Upper lobe of left lung (tissue), 6 donors: Measurements from ENCODE around the gene TMEM74B. TPM values are rescaled to one million over a fixed set of nuclear protein-coding genes. Genes with fewer than 3 reads are reported as not detected.
"Not testable (repeated sequence)": the region's sequence is repeated elsewhere in the genome, so short reads cannot be mapped to it uniquely, and the experiment has no call there.

ENCODE experiments used
- ATAC-seq, 2 donors: fragments of 200-7000 bp; cut with Tn5 transposase; one replicate each; pipeline ENCODE4 v1.9.1; 2022; ENCODE audit warnings: mild to moderate bottlenecking in 2 of 2, moderate library complexity in 2 of 2; ENCODE audit not compliant: low FRiP score in 2 of 2
- DNase-seq, 2 donors: peaks; one replicate each; pipeline ENCODE4 v3.0.0-alpha.2; 2019 to 2020
- H3K27ac ChIP-seq, 4 donors: fragments of 200-600 bp; sonication (generic); one replicate each; pipeline ENCODE4 v1.5.1; 2016 to 2019
- H3K27me3 ChIP-seq, 4 donors: fragments of 200-600 bp; sonication (generic); one replicate each; pipeline ENCODE4 v1.5.1; 2017 to 2019
- H3K36me3 ChIP-seq, 4 donors: fragments of 200-600 bp; sonication (generic); one replicate each; pipeline ENCODE4 v1.5.1; 2016 to 2019
- H3K4me1 ChIP-seq, 4 donors: fragments of 200-600 bp; sonication (generic); one replicate each; pipeline ENCODE4 v1.5.1; 2018 to 2019
- H3K4me3 ChIP-seq, 4 donors: fragments of 200-600 bp; sonication (generic); one replicate each; pipeline ENCODE4 v1.5.1; 2017 to 2019; ENCODE audit warnings: mild to moderate bottlenecking in 2 of 4, moderate library complexity in 1 of 4
- H3K9me3 ChIP-seq, 4 donors: fragments of 200-600 bp; sonication (generic); one replicate each; pipeline ENCODE4 v1.5.1; 2018 to 2019
- CTCF ChIP-seq, 6 experiments: fragments of 450-650 bp in 4 of 6; fragments of 200-600 bp in 2 of 6; sonication (generic) in 2 of 6; IDR thresholded peaks; one replicate each; pipeline ENCODE4 v1.5.1; 2016 to 2019; ENCODE audit warnings: antibody characterized with exemption in 6 of 6
- EP300 ChIP-seq, 4 donors: sonication (generic); formaldehyde crosslinking; IDR thresholded peaks; one replicate each; pipeline ENCODE4 v1.5.1; 2017; ENCODE audit warnings: antibody characterized with exemption in 4 of 4, control low read depth in 2 of 4
- POLR2A ChIP-seq, 4 donors: fragments of 450-650 bp; IDR thresholded peaks; one replicate each; pipeline ENCODE4 v1.5.1; 2016 to 2017; ENCODE audit warnings: antibody characterized with exemption in 4 of 4, mild to moderate bottlenecking in 2 of 4
- POLR2AphosphoS5 ChIP-seq, 2 donors: sonication (generic); formaldehyde crosslinking; IDR thresholded peaks; one replicate each; pipeline ENCODE4 v1.5.1; 2017; ENCODE audit warnings: antibody characterized with exemption in 2 of 2
- WGBS, 2 donors: methylation state at CpG; one replicate each; pipeline ENCODE4 v1.1.5; 2017 to 2018; 5-methylcytosine and 5-hydroxymethylcytosine counted together
- total RNA-seq, 6 donors: library from RNA; depleted of rRNA in 4 of 6; stranded (reverse); fragments of >200 nt in 4 of 6; gene quantifications; one replicate each; pipeline versions ENCODE4 v1.1.0 to v1.2.1, GENCODE V29; 2016 to 2021
- donor health status: DM: no; HTN: no; CAD: no; lungs with moderate emphysema.
- donor health status: DM: no; HTN: yes; CAD: no; lungs with severe emphysema.

The TMEM74B gene
- total RNA-seq, 6 donors from 2014 or later = 9.3 to 85.9 (median 11.5) TPM

- 100% methylated on average over 1 of the region's 1 CpG for WGBS, 2 donors
- Histone ChIP-seq H3K27ac (no peak overlapping the region), H3K4me1 (no peaks in the 10 kb centered on the region), H3K27me3 (no peaks in the 10 kb centered on the region), H3K9me3 (peaks cover 0 to 3% (median 0%) of the 10 kb centered on the region in 4 donors), H3K36me3 (peaks cover 0 to 57% (median 8%) of the 10 kb centered on the region in 4 donors), H3K4me3 (no peak overlapping the region)
- no peak for ATAC-seq
- no peak for DNase-seq
- no peak for TF ChIP-seq POLR2AphosphoS5 (IDR thresholded peaks at IDR 0.05)
- TF ChIP-seq CTCF (IDR thresholded peaks at IDR 0.05) = no peak
- TF ChIP-seq EP300 (IDR thresholded peaks at IDR 0.05) = no peak
- TF ChIP-seq POLR2A (IDR thresholded peaks at IDR 0.05) = no peak
These were observed 30.1 kb downstream of the TMEM74B start for GRCh38 chr20:1154691-1155090.

GRCh38 chr20:1154226-1154625, 30.6 kb downstream of the TMEM74B start:
- TF ChIP-seq POLR2A (IDR thresholded peaks at IDR 0.05) = no peak
- no peak for TF ChIP-seq EP300 (IDR thresholded peaks at IDR 0.05)
- no peak for TF ChIP-seq POLR2AphosphoS5 (IDR thresholded peaks at IDR 0.05)
- TF ChIP-seq CTCF (IDR thresholded peaks at IDR 0.05) = no peak
- ATAC-seq (no peak), DNase-seq (no peak)
- H3K4me3 ChIP-seq = no peak overlapping the region
- H3K9me3 ChIP-seq = peaks cover 0 to 3% (median 0%) of the 10 kb centered on the region in 4 donors
- H3K36me3 ChIP-seq = peaks cover 0 to 59% (median 8%) of the 10 kb centered on the region in 4 donors
- H3K27ac ChIP-seq = no peak overlapping the region
- H3K4me1 ChIP-seq = no peaks in the 10 kb centered on the region
- no peaks in the 10 kb centered on the region for H3K27me3 ChIP-seq

GRCh38 chr20:1150968-1151367, 33.8 kb downstream of the TMEM74B start:
- WGBS, 2 donors = 97 to 100% methylated on average over 1 of the region's 1 CpG
- Histone ChIP-seq H3K4me3 (no peak overlapping the region), H3K4me1 (no peaks in the 10 kb centered on the region), H3K9me3 (no peaks in the 10 kb centered on the region), H3K27ac (no peak overlapping the region), H3K36me3 (peaks cover 5 to 65% (median 18%) of the 10 kb centered on the region in 4 donors), H3K27me3 (no peaks in the 10 kb centered on the region)
- DNase-seq (no peak), ATAC-seq (no peak)
- TF ChIP-seq POLR2AphosphoS5 (IDR thresholded peaks at IDR 0.05) (no peak), CTCF (IDR thresholded peaks at IDR 0.05) (no peak), POLR2A (IDR thresholded peaks at IDR 0.05) (no peak), EP300 (IDR thresholded peaks at IDR 0.05) (no peak)

- Histone ChIP-seq H3K27me3 (no peaks in the 10 kb centered on the region), H3K9me3 (no peaks in the 10 kb centered on the region), H3K4me1 (no peaks in the 10 kb centered on the region), H3K27ac (no peak overlapping the region), H3K36me3 (peaks cover 0 to 69% (median 20%) of the 10 kb centered on the region in 4 donors), H3K4me3 (no peak overlapping the region)
- TF ChIP-seq CTCF (IDR thresholded peaks at IDR 0.05) (no peak), EP300 (IDR thresholded peaks at IDR 0.05) (no peak), POLR2A (IDR thresholded peaks at IDR 0.05) (no peak), POLR2AphosphoS5 (IDR thresholded peaks at IDR 0.05) (no peak)
- no peak for DNase-seq
- 69 to 83% methylated on average over 4 of the region's 4 CpGs for WGBS, 2 donors
- ATAC-seq = no peak
These were observed 34.6 kb downstream of the TMEM74B start for GRCh38 chr20:1150218-1150617.

GRCh38 chr20:1149812-1150211, 35.0 kb downstream of the TMEM74B start:
- peaks cover 0 to 69% (median 20%) of the 10 kb centered on the region in 4 donors for H3K36me3 ChIP-seq
- 70 to 90% methylated on average over 2 of the region's 2 CpGs for WGBS, 2 donors
- not testable (repeated sequence) for H3K27ac ChIP-seq, DNase-seq, H3K4me1 ChIP-seq, H3K9me3 ChIP-seq, H3K4me3 ChIP-seq, H3K27me3 ChIP-seq
- ATAC-seq = peak in 1 of 2 donors; percentile 76
